CD4-positive, alpha-beta T cell treated with Interleukin-2 at 100 ng/mL for 4 hours (primary cell): ENCODE measurements around the gene SNF8.
A peak's percentile ranks its signal among the peaks of the same experiment; 100 is the strongest.
"Not testable (repeated sequence)": the region's sequence is repeated elsewhere in the genome, so short reads cannot be mapped to it uniquely, and the experiment has no call there.

Experiments
- DNase-seq: peaks from one replicate; pipeline ENCODE4 v3.0.0-alpha.2; 2020; ENCODE audit warnings: low spot score

The SNF8 gene, protein sequence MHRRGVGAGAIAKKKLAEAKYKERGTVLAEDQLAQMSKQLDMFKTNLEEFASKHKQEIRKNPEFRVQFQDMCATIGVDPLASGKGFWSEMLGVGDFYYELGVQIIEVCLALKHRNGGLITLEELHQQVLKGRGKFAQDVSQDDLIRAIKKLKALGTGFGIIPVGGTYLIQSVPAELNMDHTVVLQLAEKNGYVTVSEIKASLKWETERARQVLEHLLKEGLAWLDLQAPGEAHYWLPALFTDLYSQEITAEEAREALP

DNA sequence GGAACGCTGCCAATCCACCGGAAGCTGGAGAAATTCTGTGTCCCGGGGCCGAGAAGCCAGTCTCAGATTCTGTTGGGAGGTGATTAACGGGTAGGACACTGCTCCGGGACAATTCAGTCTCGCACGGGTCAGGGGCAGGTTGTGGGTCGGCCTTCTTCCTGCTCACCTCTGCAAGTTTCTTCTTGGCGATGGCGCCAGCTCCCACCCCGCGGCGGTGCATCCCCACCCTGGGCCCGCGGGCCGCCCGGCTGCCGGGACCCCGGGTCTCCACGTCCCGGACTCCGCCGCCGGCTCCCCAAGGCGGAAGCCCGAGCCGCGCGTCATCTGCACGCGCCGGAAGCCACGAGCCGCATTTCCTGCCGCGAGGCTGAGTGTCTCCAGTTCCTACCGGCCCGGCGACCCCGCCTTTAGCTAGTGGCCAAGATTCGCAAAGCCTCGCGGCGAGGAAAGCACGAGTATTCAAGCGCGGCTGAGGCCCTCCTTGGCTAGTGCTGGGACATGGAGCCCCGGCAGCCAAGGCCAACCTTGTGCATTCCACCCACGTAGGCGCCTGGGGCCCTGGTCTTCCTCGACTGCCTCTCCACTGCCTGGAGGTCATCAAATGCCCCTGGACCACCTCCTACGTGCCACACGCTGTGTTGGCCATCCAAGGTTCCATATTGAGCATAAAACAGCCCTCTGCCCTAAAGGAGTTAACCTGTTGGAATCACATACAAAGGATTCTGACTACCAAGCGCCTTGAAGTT, at the start of gene SNF8:
TSS of gene SNF8 (minus strand) at position 328 of the 746 bp plus-strand sequence. CDS start at position 220, 108 bp downstream.
- peak; percentile 89 for DNase-seq

DNA sequence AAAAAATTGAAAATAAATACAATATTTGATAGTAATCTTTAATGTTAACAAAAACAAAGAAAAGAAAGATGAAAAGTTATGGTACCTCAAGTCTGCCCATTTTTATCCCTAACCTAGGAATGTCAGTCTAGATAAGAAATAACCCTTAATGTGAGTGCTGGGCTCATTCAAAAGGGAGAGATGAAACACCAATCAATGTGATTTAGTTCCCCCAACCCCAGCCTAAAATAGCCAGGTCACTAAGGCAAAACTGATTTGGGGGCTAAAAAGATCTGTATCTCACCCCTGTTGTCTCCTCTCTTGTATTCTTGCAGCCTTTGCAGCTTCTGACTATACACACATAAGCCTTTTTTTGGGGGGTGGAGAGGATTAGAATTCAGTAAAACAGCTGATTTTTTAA, 49.3 kb upstream of the SNF8 start:
- no peak for DNase-seq

DNA sequence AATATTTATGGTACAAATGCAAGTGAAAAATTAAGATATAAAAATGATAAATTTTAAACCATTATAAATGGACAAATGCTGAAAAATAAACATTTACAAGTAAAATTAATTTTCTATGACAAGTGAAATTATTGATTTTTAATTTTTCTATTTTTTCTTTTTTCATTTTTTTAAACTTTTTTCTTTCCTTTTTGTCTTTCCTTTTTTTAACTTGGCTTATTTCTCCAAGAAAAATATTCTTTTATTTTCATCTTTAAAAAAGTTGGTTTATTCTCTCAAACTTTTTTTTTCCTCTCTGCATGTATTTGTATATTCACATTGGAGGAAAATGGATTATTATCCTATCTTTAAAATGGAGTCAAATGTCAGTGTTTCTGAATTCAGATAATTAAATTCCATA, 48.7 kb upstream of the SNF8 start:
- no peak for DNase-seq

DNA sequence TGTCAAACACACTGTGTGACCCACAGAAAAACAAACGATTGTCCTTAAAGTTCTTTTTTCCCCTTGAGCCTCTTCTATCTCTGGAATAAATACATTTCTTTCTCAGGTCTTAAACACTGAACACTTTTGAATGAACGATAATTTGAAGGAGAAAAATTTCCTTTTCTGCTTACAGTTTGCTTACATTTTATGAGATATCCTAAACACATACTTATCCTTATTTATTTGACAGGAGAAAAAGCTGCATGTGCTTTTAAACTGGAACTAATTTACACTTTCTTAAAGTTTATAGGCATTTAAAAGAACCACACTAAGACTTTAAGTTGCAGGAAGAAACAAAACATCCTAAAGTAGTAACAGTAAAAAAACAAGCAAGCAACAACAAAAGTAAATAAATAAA, 47.8 kb upstream of the SNF8 start:
- no peak for DNase-seq

DNA sequence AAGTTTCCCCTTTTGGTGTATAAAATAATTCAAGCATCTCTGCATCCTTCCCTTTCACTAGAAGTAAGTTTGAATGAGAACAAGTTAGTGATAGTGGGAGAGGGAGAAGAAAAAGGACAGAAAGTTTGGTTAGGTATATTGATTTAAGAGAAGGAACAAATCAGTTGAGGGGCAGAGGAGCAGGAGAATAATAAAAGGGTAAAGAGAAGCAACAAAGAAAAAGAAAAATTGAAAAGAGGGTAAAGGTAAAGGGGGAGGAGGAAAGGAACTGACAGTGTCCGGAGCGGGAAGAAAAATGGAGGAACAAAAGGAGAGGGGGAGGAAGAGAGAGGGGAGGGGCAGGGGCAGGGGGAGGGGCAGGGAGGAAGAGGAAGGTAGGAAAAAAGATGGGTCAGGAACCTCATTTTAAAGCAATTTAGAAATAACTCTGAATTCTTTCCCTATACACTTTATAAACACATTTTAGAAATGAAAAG, 46.3 kb upstream of the SNF8 start:
- no peak for DNase-seq

DNA sequence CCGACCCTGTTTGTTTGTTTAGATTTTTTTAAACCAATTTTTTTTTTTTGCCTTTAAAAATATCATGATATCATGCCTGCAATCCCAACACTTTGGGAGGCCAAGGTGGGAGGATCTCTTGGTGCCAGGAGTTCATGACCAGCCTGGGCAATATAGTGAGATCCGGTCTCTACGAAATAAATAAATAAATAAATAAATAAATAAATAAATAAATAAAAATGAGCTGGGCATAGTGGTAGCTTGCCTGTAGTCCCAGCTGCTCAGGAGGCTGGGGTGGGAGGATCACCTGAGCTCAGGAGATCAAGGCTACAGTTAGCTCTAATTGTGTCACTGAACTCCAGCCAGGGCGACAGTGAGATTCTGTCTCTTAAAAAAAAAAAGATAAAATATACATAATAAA, 44.5 kb upstream of the SNF8 start:
- no peak for DNase-seq

DNA sequence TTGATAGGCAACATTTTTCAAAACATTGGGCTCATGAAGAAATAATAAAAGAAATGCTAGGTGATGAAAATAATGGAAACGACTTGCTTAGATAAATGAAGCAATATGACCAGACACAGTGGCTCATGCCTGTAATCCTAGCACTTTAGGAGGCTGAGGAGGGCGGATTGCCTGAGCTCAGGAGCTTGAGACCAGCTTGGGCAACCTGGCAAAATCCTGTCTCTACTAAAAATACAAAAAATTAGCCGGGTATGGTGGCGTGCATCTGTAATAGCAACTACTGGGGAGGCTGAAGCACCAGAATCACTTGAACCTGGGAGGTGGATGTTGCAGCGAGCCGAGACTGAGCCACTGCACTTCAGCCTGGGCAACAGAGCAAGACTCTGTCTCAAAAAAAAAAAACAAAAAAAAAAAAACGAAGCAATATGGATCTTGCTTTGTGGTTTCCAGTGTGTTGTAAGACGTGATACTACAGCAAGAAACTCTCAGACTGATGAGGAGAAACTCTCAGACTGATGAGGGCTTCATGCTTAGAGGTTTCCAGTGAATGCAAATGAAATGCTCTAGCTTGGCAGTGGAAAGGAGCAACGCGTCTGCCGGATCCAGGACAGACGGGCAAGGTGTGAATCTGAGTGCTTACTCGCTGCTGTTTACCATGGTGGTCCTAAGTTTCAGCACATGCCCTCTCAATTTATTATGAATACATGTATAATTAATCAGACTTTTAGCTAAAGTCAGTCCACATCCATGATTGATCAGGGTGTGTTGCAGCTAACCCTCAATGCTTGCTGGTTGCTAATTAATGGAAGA, 41.0 kb upstream of the SNF8 start:
- DNase-seq: no peak

DNA sequence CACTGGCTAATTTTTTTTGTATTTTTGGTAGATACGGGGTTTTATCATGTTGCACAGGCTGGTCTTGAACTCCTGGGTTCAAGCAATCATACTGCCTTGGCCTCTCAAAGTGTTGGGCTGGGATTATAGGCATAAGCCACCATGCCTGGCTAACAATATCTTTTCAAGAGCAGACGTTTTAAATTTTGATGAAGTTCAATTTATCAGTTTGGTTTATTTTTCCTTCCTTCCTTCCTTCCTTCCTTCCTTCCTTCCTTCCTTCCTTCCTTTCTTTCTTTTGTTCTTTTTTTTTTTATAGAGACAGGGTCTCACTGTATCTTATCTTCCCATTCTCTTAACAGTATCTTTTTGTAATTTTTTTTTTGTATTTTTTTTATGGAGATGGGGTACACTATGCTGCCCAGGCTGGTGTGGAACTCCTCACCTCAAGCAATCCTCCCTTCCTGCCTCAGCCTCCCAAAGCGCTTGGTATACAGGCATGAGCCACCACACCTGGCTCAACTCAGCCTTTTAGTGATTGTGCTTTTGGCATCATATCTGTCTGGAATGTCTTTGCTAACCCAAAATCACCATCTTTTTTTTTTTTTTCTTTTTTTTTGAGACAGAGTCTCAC, 37.4 kb upstream of the SNF8 start:
- DNase-seq: no peak

DNA sequence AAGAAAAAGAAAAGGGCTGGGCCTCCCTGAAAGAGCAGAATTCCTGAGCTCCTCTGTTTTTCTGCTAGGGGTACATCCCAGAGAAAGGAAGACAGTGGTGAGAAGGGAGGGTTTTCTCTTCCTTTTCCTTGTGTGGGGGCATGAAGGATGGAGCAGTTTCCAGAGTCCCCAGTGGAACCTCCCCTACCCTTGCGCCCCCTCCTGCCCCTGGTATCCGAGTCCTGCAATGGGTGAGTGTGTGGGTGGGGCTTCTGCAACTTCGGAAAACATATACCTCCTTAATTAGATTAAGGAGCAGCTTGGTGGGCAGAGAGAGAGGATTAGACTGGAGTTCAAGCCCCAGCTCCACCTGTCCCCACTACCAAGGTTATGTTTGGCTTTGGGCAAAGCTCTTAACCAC, 29.2 kb upstream of the SNF8 start:
- no peak for DNase-seq

DNA sequence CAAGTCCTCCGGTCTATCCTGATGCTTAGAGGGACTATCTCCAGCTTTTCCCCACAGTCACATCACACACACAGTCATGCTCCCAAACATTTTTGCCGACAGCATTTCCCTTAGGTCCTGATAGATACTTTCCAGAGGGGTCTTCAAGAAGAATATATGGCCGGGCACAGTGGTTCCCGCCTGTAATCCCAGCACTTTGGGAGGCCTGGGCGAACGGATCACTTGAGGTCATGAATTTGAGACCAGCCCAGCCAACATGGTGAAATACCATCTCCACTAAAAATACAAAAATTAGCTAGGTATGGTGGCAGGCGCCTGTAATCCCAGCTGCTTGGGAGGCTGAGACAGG, 28.1 kb upstream of the SNF8 start:
- DNase-seq: no peak

DNA sequence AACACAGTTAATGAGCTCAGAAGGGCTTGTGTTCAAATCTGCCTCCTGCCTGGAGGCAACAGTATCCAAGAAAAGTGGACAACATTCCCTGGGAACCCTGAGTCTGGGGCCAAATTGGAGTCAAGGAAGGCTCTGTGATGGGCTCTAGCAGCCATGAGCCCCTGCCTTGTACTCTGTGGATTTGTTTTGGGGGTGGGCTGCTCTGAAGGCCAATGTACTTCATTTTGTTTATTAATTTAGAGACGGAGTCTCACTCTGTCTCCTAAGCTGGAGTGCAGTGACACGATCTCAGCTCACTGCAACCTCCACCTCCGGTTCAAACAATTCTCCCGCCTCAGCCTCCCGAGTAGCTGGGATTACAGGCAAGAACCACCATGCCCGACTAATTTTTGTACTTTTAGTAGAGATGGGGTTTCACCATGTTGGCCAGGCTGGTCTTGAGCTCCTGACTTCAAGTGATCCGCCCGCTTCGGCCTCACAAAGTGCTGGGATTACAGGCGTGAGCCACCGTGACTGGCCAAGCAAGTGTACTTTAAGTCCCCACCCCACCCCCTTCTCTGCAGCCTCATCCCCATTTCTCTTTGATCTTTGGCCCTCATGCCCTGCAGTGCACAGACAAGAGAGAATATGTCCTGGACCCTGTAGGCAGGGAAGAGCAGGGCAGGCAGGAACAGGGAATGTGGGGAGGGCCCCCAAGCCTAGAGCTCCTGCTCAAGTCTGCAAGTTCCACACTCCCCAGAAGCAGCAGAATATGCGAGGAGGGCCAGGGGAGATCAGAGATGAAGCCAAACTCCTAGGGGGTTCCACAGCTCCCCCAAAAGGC, 26.4 kb upstream of the SNF8 start:
- DNase-seq: no peak

DNA sequence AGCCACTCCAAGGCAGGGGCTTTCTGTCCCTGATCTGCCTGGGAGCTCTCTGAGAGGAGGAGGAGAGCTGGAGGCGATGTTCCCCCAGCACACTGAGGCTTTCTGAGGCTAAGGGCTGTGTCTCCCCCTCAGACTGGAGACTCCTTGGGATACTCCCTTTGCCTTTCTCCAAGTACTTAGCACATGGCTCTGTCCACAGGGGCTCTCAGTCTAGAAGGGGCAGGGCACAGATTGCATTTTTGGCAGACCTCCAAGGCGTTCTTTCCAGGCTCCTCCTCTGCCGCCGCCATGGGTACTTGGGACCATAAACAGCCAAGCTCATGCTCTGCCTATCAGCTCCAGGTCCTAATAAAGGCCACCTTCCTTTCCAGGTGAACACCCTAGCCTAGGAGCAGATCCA, 25.6 kb upstream of the SNF8 start:
- DNase-seq: no peak

DNA sequence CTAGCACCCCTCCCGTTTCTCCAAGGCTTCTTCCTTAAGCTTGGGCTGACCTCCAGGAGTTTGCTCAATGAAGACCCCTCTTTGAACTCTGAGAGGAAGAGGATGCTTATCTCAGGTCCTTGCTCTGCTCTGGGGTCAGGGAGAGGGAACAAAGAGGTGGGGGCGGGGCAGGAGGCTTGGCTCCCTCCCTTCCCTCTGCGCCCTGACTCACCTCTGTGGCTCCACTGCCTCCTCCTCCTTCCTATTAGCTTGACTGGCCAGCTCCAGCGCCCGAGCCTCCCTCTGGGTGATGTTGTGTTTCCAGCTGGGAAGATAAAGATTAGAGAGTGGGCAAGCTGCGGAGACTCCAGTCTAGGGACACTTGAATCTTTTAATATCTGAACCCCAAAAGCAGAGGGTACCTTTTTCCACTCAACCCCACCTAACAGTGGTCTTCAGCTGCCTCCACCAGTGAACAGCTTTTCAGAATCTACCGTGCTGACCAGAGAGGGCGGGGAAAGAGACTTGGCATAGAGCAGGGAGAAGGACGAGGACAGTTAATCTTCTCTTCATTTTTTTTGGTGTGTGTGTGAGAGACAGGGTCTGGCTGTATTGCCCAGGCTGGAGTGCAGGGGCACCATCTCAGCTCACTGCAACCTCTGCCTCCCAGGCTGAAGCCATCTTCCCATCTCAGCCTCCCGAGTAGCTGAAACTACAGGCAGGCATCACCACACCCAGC, 17.0 kb upstream of the SNF8 start:
- DNase-seq: no peak

DNA sequence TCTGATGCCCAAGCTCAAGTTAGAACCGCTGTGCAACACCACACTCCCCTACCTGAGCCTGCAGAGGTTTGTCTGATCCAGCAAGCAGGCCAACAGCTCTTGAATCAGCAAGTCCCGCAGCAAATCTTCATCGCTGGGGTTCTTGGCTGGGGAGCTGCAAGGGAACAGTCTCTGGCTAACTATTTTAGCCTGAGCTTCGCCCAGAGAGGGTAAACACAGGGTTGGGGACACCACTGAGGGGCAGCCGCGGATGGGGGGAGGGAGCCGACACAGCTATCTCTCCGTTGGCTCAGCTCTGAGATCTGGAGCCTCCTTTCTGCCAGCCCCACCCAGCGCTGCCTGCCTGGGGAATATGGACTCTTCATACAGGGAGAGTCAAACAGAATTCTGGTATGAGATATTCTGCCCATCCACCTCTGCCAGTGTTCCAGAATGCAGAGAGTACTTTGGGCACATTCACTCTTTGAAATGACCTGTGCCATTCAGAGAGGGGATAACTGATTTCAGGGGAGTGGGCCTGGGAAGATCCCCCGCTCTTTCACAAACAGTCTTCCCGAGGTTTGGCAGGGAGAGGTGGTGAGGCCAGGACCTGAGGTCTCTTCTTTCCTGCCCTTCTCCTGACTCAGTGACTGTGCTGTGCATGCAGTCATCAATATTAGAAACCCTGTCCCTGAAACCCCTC, 16.3 kb upstream of the SNF8 start:
- no peak for DNase-seq

DNA sequence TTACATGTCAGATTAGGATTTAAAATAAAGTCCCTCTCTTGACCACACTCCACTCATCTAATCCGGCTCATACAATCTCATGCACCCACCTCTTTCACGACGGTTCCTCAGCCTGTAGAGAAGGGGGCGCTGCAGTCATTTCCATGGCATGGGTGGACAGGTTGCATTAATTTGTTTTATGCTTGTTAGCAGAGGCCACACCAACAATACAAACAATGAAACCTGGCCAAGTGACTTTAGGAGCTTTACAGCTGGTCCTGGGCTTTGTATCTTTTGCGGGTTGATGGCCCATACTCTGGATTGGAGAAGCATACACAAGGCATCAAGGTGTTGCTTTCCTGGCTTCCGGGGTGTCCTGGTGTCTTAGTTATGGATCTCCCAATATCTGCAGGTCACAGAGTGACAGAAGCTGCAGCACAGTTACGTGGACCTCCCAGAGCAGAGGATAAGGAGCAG, 9.7 kb upstream of the SNF8 start:
- no peak for DNase-seq

DNA sequence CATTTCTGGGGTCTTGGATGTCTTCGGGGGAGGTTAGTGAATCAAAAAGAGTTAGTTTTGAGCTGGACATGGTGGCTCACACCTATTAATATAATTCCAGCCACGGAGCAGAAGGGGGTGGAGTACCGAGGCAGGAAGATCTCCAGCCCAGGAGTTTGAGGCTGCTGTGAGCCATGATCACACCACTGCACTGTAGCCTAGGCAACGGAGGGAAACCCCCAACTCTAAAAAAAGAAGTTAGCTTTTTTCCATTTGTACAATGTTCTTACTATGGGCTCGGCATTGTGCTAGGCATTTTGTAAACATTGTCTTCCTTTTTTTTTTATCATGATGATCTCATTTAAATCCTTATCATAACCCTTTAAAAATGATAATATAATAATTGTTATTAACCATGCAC, 8.3 kb upstream of the SNF8 start:
- no peak for DNase-seq

DNA sequence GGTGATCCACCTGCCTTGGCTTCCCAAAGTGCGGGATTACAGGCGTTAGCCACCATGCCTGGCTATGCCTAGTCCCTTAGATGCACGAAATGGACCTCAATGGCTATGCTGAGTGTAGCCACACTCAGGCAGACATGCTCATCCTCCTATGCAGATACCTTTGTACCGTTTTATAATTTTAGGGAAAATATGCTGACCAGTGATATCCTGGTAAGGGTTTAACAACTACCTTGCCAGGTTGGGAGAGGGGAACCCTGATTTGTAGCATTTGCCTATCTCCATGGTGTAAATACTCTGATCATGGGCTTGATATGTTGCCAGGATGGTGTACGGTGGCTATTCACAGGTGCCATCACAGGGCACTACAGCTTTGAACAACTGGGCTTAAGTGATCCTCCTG, 6.9 kb upstream of the SNF8 start:
- DNase-seq: no peak

DNA sequence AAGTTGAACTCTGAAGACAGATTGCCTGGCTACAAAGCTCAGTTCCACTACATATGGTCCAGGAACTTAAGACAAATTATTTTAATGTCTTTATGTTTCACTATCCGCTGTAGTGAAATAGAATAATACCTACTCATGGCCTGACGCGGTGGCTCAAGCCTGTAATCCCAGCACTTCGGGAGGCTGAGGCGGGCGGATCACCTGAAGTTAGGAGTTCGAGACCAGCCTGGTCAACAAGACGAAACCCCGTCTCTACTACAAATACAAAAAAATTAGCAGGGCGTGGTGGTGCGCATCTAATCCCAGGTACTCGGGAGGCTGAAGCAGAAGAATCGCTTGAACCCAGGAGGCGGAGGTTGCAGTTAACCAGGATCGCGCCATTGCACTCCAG, 614 bp upstream of the SNF8 start:
- not testable (repeated sequence) for DNase-seq

DNA sequence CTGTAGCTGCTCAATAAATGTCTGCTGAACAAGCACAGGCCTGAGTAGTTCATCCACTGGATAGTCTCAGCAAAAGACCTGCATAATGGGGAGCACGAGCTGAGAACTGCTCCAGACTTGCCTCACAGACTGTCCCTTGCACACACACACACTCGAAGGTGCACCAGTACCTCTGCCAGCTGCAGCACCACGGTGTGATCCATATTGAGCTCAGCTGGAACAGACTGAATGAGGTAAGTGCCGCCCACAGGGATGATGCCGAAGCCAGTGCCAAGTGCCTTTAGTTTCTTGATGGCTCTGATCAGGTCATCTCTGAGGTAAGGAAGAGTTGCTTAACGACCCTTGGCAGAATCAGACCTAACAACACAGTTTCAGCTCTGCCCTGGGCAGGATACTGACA, 11.6 kb downstream of the SNF8 start:
- DNase-seq: no peak

DNA sequence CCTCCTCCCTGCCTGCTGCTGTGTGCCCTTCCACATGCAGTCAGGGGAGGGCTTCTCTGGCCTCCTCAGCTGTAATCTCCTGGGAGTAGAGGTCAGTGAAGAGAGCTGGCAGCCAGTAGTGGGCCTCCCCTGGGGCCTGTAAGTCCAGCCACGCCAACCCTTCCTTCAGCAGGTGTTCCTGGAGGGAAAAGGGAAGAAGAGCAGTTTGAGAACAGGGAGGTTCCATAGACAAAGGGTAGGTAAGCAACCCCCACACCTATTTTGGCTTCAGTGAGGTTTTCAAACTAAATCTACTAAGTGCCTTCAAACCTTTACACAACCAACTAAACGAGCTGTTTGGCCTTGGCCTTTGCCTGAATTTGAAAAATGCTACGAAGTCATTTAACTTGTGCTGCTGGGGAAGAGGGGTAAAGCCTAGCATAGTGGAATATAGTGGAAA, 14.2 kb downstream of the SNF8 start:
- DNase-seq: no peak
